HepG2 (cell line): ENCODE results near the gene FAHD1.

ENCODE experiments used
- CREM ChIP-seq, 2 experiments: sonication (generic) in 1 of 2; formaldehyde crosslinking in 1 of 2; IDR thresholded peaks; 2 replicates each; pipeline versions ENCODE4 v1.4.0 to v1.6.1; 2016 to 2020; ENCODE audit warnings: antibody characterized with exemption in 1 of 2, mild to moderate bottlenecking in 1 of 2, missing genetic modification reagents in 1 of 2
- FOXA1 ChIP-seq, 2 experiments: fragments of 450-650 bp in 1 of 2; sonication (generic) in 1 of 2; formaldehyde crosslinking in 1 of 2; IDR thresholded peaks; 2 replicates each; pipeline versions ENCODE4 v1.4.0 to v1.6.1; 2016 to 2020; ENCODE audit warnings: missing genetic modification reagents in 1 of 2
- IRF2 ChIP-seq: IDR thresholded peaks from 2 replicates; pipeline ENCODE4 v1.6.1; 2018; ENCODE audit warnings: missing genetic modification reagents, missing compliant biosample characterization
- SMAD1 ChIP-seq: sonication (generic); formaldehyde crosslinking; IDR thresholded peaks from 2 replicates; pipeline ENCODE4 v1.4.0; 2020; ENCODE audit warnings: missing genetic modification reagents, low read depth, mild to moderate bottlenecking, borderline replicate concordance
- TCF12 ChIP-seq, 2 experiments: fragments of 450-650 bp in 1 of 2; sonication (generic) in 1 of 2; formaldehyde crosslinking in 1 of 2; IDR thresholded peaks; 2 replicates each; pipeline versions ENCODE4 v1.6.1 to v1.8.0; 2017 to 2022; ENCODE audit warnings: antibody characterized with exemption in 1 of 2, mild to moderate bottlenecking in 1 of 2, missing genetic modification reagents in 1 of 2, moderate library complexity in 1 of 2

GRCh38 chr16:1810106-1810505 lies 16.9 kb upstream of the FAHD1 start:
- TF ChIP-seq SMAD1 (CRISPR knock-in tag) = no peak
- TF ChIP-seq IRF2 (CRISPR knock-in tag) = no peak
- no peak for TF ChIP-seq TCF12 (IDR thresholded peaks at IDR 0.05)
- no peak for TF ChIP-seq TCF12 (CRISPR knock-in tag; IDR thresholded peaks at IDR 0.05)
- no peak for TF ChIP-seq CREM (IDR thresholded peaks at IDR 0.05)
- TF ChIP-seq CREM (CRISPR knock-in tag; IDR thresholded peaks at IDR 0.05) = no peak
- no peak for TF ChIP-seq FOXA1 (IDR thresholded peaks at IDR 0.05)
- TF ChIP-seq FOXA1 (CRISPR knock-in tag; IDR thresholded peaks at IDR 0.05) = no peak
